Measurements from ENCODE around the gene ERMN.
A peak's percentile ranks its signal among the peaks of the same experiment; 100 is the strongest.

ERMN gene

DNA sequence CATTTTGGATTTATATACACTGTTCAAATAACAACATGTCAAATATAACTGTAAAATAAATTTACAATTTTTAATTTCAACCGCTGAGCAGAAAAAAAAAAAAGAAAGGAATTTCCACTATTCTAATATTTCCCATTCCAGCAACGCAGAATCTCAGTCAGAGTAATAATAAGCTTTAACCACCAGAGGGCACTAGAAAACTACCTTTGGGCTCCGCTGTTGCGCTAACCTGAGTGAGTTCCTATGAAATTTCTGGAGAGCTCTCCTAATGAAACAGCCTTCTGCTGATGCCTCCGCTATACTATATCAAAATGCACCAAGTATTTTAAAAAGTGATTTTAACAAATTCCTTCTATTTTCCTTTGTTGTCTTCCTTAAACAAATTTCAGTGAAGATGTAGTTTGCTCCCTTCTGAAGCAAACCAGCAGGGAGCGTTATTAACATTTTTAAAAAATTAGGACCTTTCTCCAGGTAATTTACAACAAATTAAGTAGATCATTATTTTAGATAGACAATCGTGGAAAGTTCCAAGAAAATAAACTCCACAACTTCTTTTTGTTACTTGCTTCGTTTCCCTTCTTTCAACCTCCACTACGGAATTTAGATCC lies 23.0 kb downstream of the ERMN start:
- TF ChIP-seq, protein P1, sequence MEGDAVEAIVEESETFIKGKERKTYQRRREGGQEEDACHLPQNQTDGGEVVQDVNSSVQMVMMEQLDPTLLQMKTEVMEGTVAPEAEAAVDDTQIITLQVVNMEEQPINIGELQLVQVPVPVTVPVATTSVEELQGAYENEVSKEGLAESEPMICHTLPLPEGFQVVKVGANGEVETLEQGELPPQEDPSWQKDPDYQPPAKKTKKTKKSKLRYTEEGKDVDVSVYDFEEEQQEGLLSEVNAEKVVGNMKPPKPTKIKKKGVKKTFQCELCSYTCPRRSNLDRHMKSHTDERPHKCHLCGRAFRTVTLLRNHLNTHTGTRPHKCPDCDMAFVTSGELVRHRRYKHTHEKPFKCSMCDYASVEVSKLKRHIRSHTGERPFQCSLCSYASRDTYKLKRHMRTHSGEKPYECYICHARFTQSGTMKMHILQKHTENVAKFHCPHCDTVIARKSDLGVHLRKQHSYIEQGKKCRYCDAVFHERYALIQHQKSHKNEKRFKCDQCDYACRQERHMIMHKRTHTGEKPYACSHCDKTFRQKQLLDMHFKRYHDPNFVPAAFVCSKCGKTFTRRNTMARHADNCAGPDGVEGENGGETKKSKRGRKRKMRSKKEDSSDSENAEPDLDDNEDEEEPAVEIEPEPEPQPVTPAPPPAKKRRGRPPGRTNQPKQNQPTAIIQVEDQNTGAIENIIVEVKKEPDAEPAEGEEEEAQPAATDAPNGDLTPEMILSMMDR (IDR thresholded peaks at IDR 0.05; ENCODE audit: poor library complexity, severe bottlenecking): peak; percentile 91
- peak; percentile 74 for ATAC-seq (ENCODE audit: low read depth)
- H3K4me3 ChIP-seq (ENCODE audit: severe bottlenecking): no peak overlapping the region
- no peaks in the 10 kb centered on the region for H3K27me3 ChIP-seq (ENCODE audit: insufficient read depth, poor library complexity, severe bottlenecking)
- H3K36me3 ChIP-seq (ENCODE audit: low read depth): no peaks in the 10 kb centered on the region
- no peak for DNase-seq (ENCODE audit: low spot score)
- H3K27ac ChIP-seq (ENCODE audit: poor library complexity, severe bottlenecking): no peak overlapping the region
- H3K9me3 ChIP-seq (ENCODE audit: severe bottlenecking): no peaks in the 10 kb centered on the region
- peaks cover 6% of the 10 kb centered on the region for H3K4me1 ChIP-seq (ENCODE audit: insufficient read depth, poor library complexity, severe bottlenecking)

DNA sequence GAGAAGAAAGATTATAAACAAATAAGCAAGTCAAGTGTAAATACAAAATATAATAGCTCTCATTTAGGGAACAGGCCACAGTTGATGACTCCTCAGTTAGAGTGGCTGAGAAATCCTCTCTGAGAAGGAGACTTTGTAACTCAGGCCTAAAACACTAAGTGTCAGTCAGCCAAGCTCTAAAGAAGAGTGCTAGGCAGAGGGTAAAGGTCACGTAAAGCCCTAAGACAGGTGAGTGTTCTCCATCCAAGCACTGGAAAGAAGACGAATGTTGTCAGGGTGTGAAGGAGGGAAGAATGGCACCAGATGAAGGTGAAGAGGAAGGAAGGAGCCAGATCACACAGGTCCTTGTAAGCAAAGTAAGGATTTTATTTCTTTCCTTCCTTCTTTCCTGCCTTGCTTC lies 24.3 kb downstream of the ERMN start:
- Histone ChIP-seq H3K9me3 (ENCODE audit: severe bottlenecking) (no peaks in the 10 kb centered on the region), H3K27me3 (ENCODE audit: insufficient read depth, poor library complexity, severe bottlenecking) (no peaks in the 10 kb centered on the region), H3K27ac (ENCODE audit: poor library complexity, severe bottlenecking) (no peak overlapping the region), H3K4me1 (ENCODE audit: insufficient read depth, poor library complexity, severe bottlenecking) (peaks cover 6% of the 10 kb centered on the region), H3K36me3 (ENCODE audit: low read depth) (no peaks in the 10 kb centered on the region), H3K4me3 (ENCODE audit: severe bottlenecking) (no peak overlapping the region)
- TF ChIP-seq, protein P1 (IDR thresholded peaks at IDR 0.05; ENCODE audit: poor library complexity, severe bottlenecking): no peak
- no peak for DNase-seq (ENCODE audit: low spot score)
- no peak for ATAC-seq (ENCODE audit: low read depth)

DNA sequence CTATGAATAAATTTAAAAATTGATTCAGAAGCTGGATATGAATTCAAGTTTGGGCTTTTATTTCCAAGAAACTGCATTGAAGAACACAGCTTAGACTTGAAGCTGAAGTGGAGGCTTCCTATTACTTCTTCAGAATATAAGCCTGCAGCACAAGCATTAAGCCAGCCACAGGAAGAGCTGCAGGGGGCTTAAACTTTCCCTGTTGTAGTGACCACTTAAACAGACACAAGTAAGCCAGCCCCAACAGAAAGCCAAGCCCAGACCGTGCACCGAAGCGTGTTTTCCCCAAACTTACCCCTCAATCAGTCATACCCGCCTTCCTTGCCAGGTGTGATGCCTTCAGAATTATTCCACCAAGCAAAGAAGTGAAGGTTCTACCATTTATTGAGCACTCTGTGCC lies 28.7 kb downstream of the ERMN start:
- no peaks in the 10 kb centered on the region for H3K4me1 ChIP-seq (ENCODE audit: insufficient read depth, poor library complexity, severe bottlenecking)
- H3K27ac ChIP-seq (ENCODE audit: poor library complexity, severe bottlenecking): no peak overlapping the region
- no peaks in the 10 kb centered on the region for H3K27me3 ChIP-seq (ENCODE audit: insufficient read depth, poor library complexity, severe bottlenecking)
- TF ChIP-seq, protein P1 (IDR thresholded peaks at IDR 0.05; ENCODE audit: poor library complexity, severe bottlenecking): no peak
- no peaks in the 10 kb centered on the region for H3K9me3 ChIP-seq (ENCODE audit: severe bottlenecking)
- DNase-seq (ENCODE audit: low spot score): no peak
- H3K36me3 ChIP-seq (ENCODE audit: low read depth): no peaks in the 10 kb centered on the region
- H3K4me3 ChIP-seq (ENCODE audit: severe bottlenecking): no peak overlapping the region
- ATAC-seq (ENCODE audit: low read depth): no peak

DNA sequence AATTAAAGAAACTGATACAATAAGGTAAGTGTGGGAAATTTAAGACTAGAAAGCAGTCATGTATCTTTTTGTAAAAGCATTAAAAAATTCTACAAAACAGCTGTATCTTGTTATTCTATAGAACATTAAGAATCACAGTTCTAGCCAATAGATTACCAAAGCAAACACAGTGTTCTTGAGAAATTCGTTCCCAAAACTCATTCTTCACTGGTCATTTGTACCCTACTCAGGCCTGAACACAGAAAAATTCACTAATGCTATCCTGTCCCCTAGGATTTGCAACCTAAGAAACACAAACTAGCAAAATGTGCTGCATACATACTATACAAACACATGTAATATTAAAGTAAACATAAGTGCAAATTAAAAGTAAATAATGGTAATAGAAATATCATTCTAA lies 29.1 kb downstream of the ERMN start:
- H3K36me3 ChIP-seq (ENCODE audit: low read depth): no peaks in the 10 kb centered on the region
- no peaks in the 10 kb centered on the region for H3K27me3 ChIP-seq (ENCODE audit: insufficient read depth, poor library complexity, severe bottlenecking)
- H3K27ac ChIP-seq (ENCODE audit: poor library complexity, severe bottlenecking): no peak overlapping the region
- H3K4me1 ChIP-seq (ENCODE audit: insufficient read depth, poor library complexity, severe bottlenecking): no peaks in the 10 kb centered on the region
- no peak for DNase-seq (ENCODE audit: low spot score)
- H3K4me3 ChIP-seq (ENCODE audit: severe bottlenecking): no peak overlapping the region
- TF ChIP-seq, protein P1 (IDR thresholded peaks at IDR 0.05; ENCODE audit: poor library complexity, severe bottlenecking): no peak
- ATAC-seq (ENCODE audit: low read depth): no peak
- no peaks in the 10 kb centered on the region for H3K9me3 ChIP-seq (ENCODE audit: severe bottlenecking)

DNA sequence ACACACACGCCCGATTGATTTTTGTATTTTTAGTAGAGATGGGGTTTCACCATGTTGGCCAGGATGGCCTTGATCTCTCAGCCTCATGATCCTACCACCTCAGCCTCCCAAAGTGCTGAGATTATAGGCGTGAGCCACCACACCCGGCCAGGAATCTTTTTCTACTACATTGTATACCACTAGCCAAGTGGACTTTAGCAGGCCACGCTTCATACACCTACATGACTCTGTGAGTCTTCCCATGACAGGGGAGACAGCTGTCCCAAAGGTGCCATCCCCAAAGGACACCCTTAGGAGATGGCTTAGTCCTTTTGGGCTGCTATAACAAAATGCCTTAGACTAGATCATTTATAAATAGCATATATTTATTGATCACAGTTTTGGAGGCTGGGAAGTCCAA lies 32.8 kb downstream of the ERMN start:
- Histone ChIP-seq H3K27me3 (ENCODE audit: insufficient read depth, poor library complexity, severe bottlenecking) (no peaks in the 10 kb centered on the region), H3K27ac (ENCODE audit: poor library complexity, severe bottlenecking) (no peak overlapping the region), H3K9me3 (ENCODE audit: severe bottlenecking) (no peaks in the 10 kb centered on the region), H3K4me1 (ENCODE audit: insufficient read depth, poor library complexity, severe bottlenecking) (no peaks in the 10 kb centered on the region), H3K36me3 (ENCODE audit: low read depth) (no peaks in the 10 kb centered on the region), H3K4me3 (ENCODE audit: severe bottlenecking) (no peak overlapping the region)
- ATAC-seq (ENCODE audit: low read depth) (no peak), DNase-seq (ENCODE audit: low spot score) (no peak)
- TF ChIP-seq, protein P1 (IDR thresholded peaks at IDR 0.05; ENCODE audit: poor library complexity, severe bottlenecking): no peak
